ENCODE data around the gene ZNF799. TPM values are rescaled to one million over a fixed set of nuclear protein-coding genes. Genes with fewer than 3 reads are reported as not detected.
"Not testable (repeated sequence)": the region's sequence is repeated elsewhere in the genome, so short reads cannot be mapped to it uniquely, and the experiment has no call there.

The ZNF799 gene
- total RNA-seq, 1 donor: 3.3 TPM

- H3K79me2 ChIP-seq (ENCODE audit: insufficient read depth, low read length); H3K4me3 ChIP-seq (ENCODE audit: insufficient read depth, low read length); H3K27me3 ChIP-seq (ENCODE audit: insufficient read depth, low read length); H3K9me3 ChIP-seq (ENCODE audit: low read depth, low read length); H3K4me1 ChIP-seq (ENCODE audit: insufficient read depth, low read length); H4K20me1 ChIP-seq (ENCODE audit: insufficient read depth, low read length); H3K27ac ChIP-seq (ENCODE audit: low read depth, low read length); DNase-seq (ENCODE audit: insufficient read length, low spot score, missing footprints); H3K4me2 ChIP-seq (ENCODE audit: insufficient read depth, low read length); H2AFZ ChIP-seq (ENCODE audit: low read length): not testable (repeated sequence)
- peaks cover 15% of the 10 kb centered on the region for H3K36me3 ChIP-seq (ENCODE audit: insufficient read depth, low read length)
These were observed 29.7 kb upstream of the ZNF799 start for GRCh38 chr19:12430726-12431299.

GRCh38 chr19:12425888-12426274, 24.8 kb upstream of the ZNF799 start:
- DNase-seq (ENCODE audit: insufficient read length, low spot score, missing footprints): no peak
- H3K27me3 ChIP-seq (ENCODE audit: insufficient read depth, low read length): no peaks in the 10 kb centered on the region
- no peaks in the 10 kb centered on the region for H3K79me2 ChIP-seq (ENCODE audit: insufficient read depth, low read length)
- H3K27ac ChIP-seq (ENCODE audit: low read depth, low read length): no peak overlapping the region
- no peaks in the 10 kb centered on the region for H3K4me1 ChIP-seq (ENCODE audit: insufficient read depth, low read length)
- no peak for TF ChIP-seq CTCF (IDR thresholded peaks at IDR 0.05; ENCODE audit: extremely low read depth, low read depth, low read length)
- H3K36me3 ChIP-seq (ENCODE audit: insufficient read depth, low read length): peaks cover 7% of the 10 kb centered on the region
- no peak overlapping the region for H2AFZ ChIP-seq (ENCODE audit: low read length)
- H4K20me1 ChIP-seq (ENCODE audit: insufficient read depth, low read length): no peaks in the 10 kb centered on the region
- peaks cover 3% of the 10 kb centered on the region for H3K9me3 ChIP-seq (ENCODE audit: low read depth, low read length)
- H3K4me2 ChIP-seq (ENCODE audit: insufficient read depth, low read length): no peak overlapping the region
- H3K4me3 ChIP-seq (ENCODE audit: insufficient read depth, low read length): no peak overlapping the region

- TF ChIP-seq CTCF (IDR thresholded peaks at IDR 0.05; ENCODE audit: extremely low read depth, low read depth, low read length): no peak
- no peak overlapping the region for H2AFZ ChIP-seq (ENCODE audit: low read length)
- H3K4me1 ChIP-seq (ENCODE audit: insufficient read depth, low read length): no peaks in the 10 kb centered on the region
- H3K79me2 ChIP-seq (ENCODE audit: insufficient read depth, low read length): no peaks in the 10 kb centered on the region
- H3K27me3 ChIP-seq (ENCODE audit: insufficient read depth, low read length): no peaks in the 10 kb centered on the region
- no peak overlapping the region for H3K4me2 ChIP-seq (ENCODE audit: insufficient read depth, low read length)
- no peak overlapping the region for H3K4me3 ChIP-seq (ENCODE audit: insufficient read depth, low read length)
- H3K27ac ChIP-seq (ENCODE audit: low read depth, low read length): no peak overlapping the region
- no peak for DNase-seq (ENCODE audit: insufficient read length, low spot score, missing footprints)
- no peaks in the 10 kb centered on the region for H4K20me1 ChIP-seq (ENCODE audit: insufficient read depth, low read length)
- H3K9me3 ChIP-seq (ENCODE audit: low read depth, low read length): peaks cover under 1% of the 10 kb centered on the region
- peaks cover 2% of the 10 kb centered on the region for H3K36me3 ChIP-seq (ENCODE audit: insufficient read depth, low read length)
These were observed 24.3 kb upstream of the ZNF799 start for GRCh38 chr19:12425236-12425887.

GRCh38 chr19:12417273-12417672, 16.2 kb upstream of the ZNF799 start:
- not testable (repeated sequence) for H3K79me2 ChIP-seq (ENCODE audit: insufficient read depth, low read length); H3K4me1 ChIP-seq (ENCODE audit: insufficient read depth, low read length); H2AFZ ChIP-seq (ENCODE audit: low read length); H3K27me3 ChIP-seq (ENCODE audit: insufficient read depth, low read length); H3K4me3 ChIP-seq (ENCODE audit: insufficient read depth, low read length); H3K36me3 ChIP-seq (ENCODE audit: insufficient read depth, low read length); H4K20me1 ChIP-seq (ENCODE audit: insufficient read depth, low read length); H3K27ac ChIP-seq (ENCODE audit: low read depth, low read length); H3K4me2 ChIP-seq (ENCODE audit: insufficient read depth, low read length); DNase-seq (ENCODE audit: insufficient read length, low spot score, missing footprints); H3K9me3 ChIP-seq (ENCODE audit: low read depth, low read length)

GRCh38 chr19:12411893-12412292, 10.8 kb upstream of the ZNF799 start:
- no peaks in the 10 kb centered on the region for H3K79me2 ChIP-seq (ENCODE audit: insufficient read depth, low read length)
- no peaks in the 10 kb centered on the region for H3K27me3 ChIP-seq (ENCODE audit: insufficient read depth, low read length)
- H3K9me3 ChIP-seq (ENCODE audit: low read depth, low read length): no peaks in the 10 kb centered on the region
- TF ChIP-seq CTCF (IDR thresholded peaks at IDR 0.05; ENCODE audit: extremely low read depth, low read depth, low read length): no peak
- no peak overlapping the region for H2AFZ ChIP-seq (ENCODE audit: low read length)
- H3K27ac ChIP-seq (ENCODE audit: low read depth, low read length): no peak overlapping the region
- H3K36me3 ChIP-seq (ENCODE audit: insufficient read depth, low read length): no peaks in the 10 kb centered on the region
- H3K4me1 ChIP-seq (ENCODE audit: insufficient read depth, low read length): no peaks in the 10 kb centered on the region
- H3K4me3 ChIP-seq (ENCODE audit: insufficient read depth, low read length): no peak overlapping the region
- no peaks in the 10 kb centered on the region for H4K20me1 ChIP-seq (ENCODE audit: insufficient read depth, low read length)
- no peak for DNase-seq (ENCODE audit: insufficient read length, low spot score, missing footprints)
- H3K4me2 ChIP-seq (ENCODE audit: insufficient read depth, low read length): no peak overlapping the region

- peak overlapping the region; percentile 94 for H3K4me3 ChIP-seq (ENCODE audit: insufficient read depth, low read length)
- H2AFZ ChIP-seq (ENCODE audit: low read length): peak overlapping the region; percentile 95
- H3K36me3 ChIP-seq (ENCODE audit: insufficient read depth, low read length); H3K79me2 ChIP-seq (ENCODE audit: insufficient read depth, low read length); H3K4me1 ChIP-seq (ENCODE audit: insufficient read depth, low read length); H3K27me3 ChIP-seq (ENCODE audit: insufficient read depth, low read length); H3K9me3 ChIP-seq (ENCODE audit: low read depth, low read length); H4K20me1 ChIP-seq (ENCODE audit: insufficient read depth, low read length); H3K27ac ChIP-seq (ENCODE audit: low read depth, low read length): not testable (repeated sequence)
- DNase-seq (ENCODE audit: insufficient read length, low spot score, missing footprints): peak; percentile 8
- peak overlapping the region; percentile 90 for H3K4me2 ChIP-seq (ENCODE audit: insufficient read depth, low read length)
These were observed 1.0 kb downstream of the ZNF799 start for GRCh38 chr19:12399901-12400632.
